ENCODE results near the gene NR6A1.

- TF ChIP-seq CTCF (IDR thresholded peaks at IDR 0.05) (no peak), BCL3 (IDR thresholded peaks at IDR 0.05) (no peak), FOSB (CRISPR knock-in tag; IDR thresholded peaks at IDR 0.05) (no peak), POLR2A (IDR thresholded peaks at IDR 0.05; ENCODE audit: low read length) (no peak), KDM1A (IDR thresholded peaks at IDR 0.05; ENCODE audit: low read depth) (no peak), JUN (IDR thresholded peaks at IDR 0.05) (no peak), SMC3 (IDR thresholded peaks at IDR 0.05) (no peak)
Observed at GRCh38 chr9:124493218-124493617, 277.9 kb downstream of the NR6A1 start.

All from A549 (cell line).